Measurements from ENCODE around the gene IFT122. TPM values are rescaled to one million over a fixed set of nuclear protein-coding genes. Genes with fewer than 3 reads are reported as not detected.

The IFT122 gene
- total RNA-seq, 1 donor from 2014 or later = 20.6 TPM

- no peak for TF ChIP-seq CTCF (IDR thresholded peaks at IDR 0.05; ENCODE audit: partially characterized antibody, unreplicated experiment)
- H3K27me3 Mint-ChIP-seq (ENCODE audit: unreplicated experiment) = peaks cover 21% of the 10 kb centered on the region
- H3K4me1 Mint-ChIP-seq (ENCODE audit: low read depth, unreplicated experiment) = peaks cover 11% of the 10 kb centered on the region
- peaks cover 4% of the 10 kb centered on the region for H3K36me3 Mint-ChIP-seq (ENCODE audit: unreplicated experiment)
- peaks cover 7% of the 10 kb centered on the region for H3K9me3 Mint-ChIP-seq (ENCODE audit: unreplicated experiment)
- no peak overlapping the region for H3K4me3 Mint-ChIP-seq (ENCODE audit: unreplicated experiment)
- no peak overlapping the region for H3K27ac Mint-ChIP-seq (ENCODE audit: unreplicated experiment)
- no peak for DNase-seq
Measured at GRCh38 chr3:129517516-129517915, 77.5 kb downstream of the IFT122 start.

- H3K36me3 Mint-ChIP-seq (ENCODE audit: unreplicated experiment) = peaks cover 4% of the 10 kb centered on the region
- no peak overlapping the region for H3K27ac Mint-ChIP-seq (ENCODE audit: unreplicated experiment)
- TF ChIP-seq CTCF (IDR thresholded peaks at IDR 0.05; ENCODE audit: partially characterized antibody, unreplicated experiment) = no peak
- no peak overlapping the region for H3K4me3 Mint-ChIP-seq (ENCODE audit: unreplicated experiment)
- no peak for DNase-seq
- H3K9me3 Mint-ChIP-seq (ENCODE audit: unreplicated experiment) = peaks cover 6% of the 10 kb centered on the region
- peaks cover 12% of the 10 kb centered on the region for H3K4me1 Mint-ChIP-seq (ENCODE audit: low read depth, unreplicated experiment)
- H3K27me3 Mint-ChIP-seq (ENCODE audit: unreplicated experiment) = peaks cover 18% of the 10 kb centered on the region
Measured at GRCh38 chr3:129518038-129518561, 78.1 kb downstream of the IFT122 start.

GRCh38 chr3:129518581-129518980 lies 78.6 kb downstream of the IFT122 start:
- H3K36me3 Mint-ChIP-seq (ENCODE audit: unreplicated experiment) = peaks cover 4% of the 10 kb centered on the region
- peaks cover 6% of the 10 kb centered on the region for H3K9me3 Mint-ChIP-seq (ENCODE audit: unreplicated experiment)
- H3K4me3 Mint-ChIP-seq (ENCODE audit: unreplicated experiment) = no peak overlapping the region
- TF ChIP-seq CTCF (IDR thresholded peaks at IDR 0.05; ENCODE audit: partially characterized antibody, unreplicated experiment) = no peak
- no peak for DNase-seq
- peaks cover 20% of the 10 kb centered on the region for H3K27me3 Mint-ChIP-seq (ENCODE audit: unreplicated experiment)
- no peak overlapping the region for H3K27ac Mint-ChIP-seq (ENCODE audit: unreplicated experiment)
- H3K4me1 Mint-ChIP-seq (ENCODE audit: low read depth, unreplicated experiment) = peaks cover 12% of the 10 kb centered on the region

- no peak overlapping the region for H3K4me3 Mint-ChIP-seq (ENCODE audit: unreplicated experiment)
Measured at GRCh38 chr3:129519449-129519848, 79.4 kb downstream of the IFT122 start.

More at GRCh38 chr3:129519449-129519848, 79.4 kb downstream of the IFT122 start:
- H3K4me1 Mint-ChIP-seq (ENCODE audit: low read depth, unreplicated experiment) = peaks cover 12% of the 10 kb centered on the region
- no peak for DNase-seq
- no peak overlapping the region for H3K27ac Mint-ChIP-seq (ENCODE audit: unreplicated experiment)
- TF ChIP-seq CTCF (IDR thresholded peaks at IDR 0.05; ENCODE audit: partially characterized antibody, unreplicated experiment) = no peak
- H3K9me3 Mint-ChIP-seq (ENCODE audit: unreplicated experiment) = peaks cover 6% of the 10 kb centered on the region
- H3K27me3 Mint-ChIP-seq (ENCODE audit: unreplicated experiment) = peaks cover 20% of the 10 kb centered on the region
- H3K36me3 Mint-ChIP-seq (ENCODE audit: unreplicated experiment) = peaks cover 4% of the 10 kb centered on the region

Measured in glutamatergic neuron (in vitro differentiated cells).